Erythroblast (primary cell): ENCODE measurements around the gene ABTB1.

Experiments
- GATA1 ChIP-seq: IDR thresholded peaks from 2 replicates; pipeline ENCODE4 v1.6.1; 2011; ENCODE audit warnings: low read depth, mild to moderate bottlenecking, control low read depth, low read length, moderate library complexity
- POLR2A ChIP-seq: IDR thresholded peaks from 2 replicates; pipeline ENCODE4 v1.6.1; 2011; ENCODE audit warnings: mild to moderate bottlenecking, low read length

DNA sequence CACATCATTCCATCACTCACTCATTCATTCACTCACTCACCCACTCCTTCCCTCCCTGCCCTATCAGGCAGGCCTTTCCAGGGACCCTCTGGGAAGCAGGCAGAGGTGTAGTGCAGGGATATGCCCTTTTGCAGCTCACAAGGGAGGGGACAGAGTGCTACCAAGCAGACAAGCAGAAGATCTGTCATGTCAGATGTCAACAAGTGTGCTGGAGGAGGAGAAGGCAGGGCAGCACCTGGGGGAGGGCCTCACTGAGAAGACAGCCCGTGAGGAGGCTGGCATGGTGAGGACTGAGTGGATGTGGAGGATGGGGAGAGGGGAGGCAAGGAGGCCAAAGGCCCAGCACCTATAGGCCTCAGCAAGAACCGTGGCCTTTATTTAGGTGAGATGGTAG lies 15.3 kb downstream of the ABTB1 start:
- TF ChIP-seq POLR2A: no peak
- no peak for TF ChIP-seq GATA1
